HEK293T (cell line): ENCODE measurements around the gene R3HDM2.
"Not testable (repeated sequence)": the region's sequence is repeated elsewhere in the genome, so short reads cannot be mapped to it uniquely, and the experiment has no call there.

Source experiments
- CTCF ChIA-PET: fragments of 350-600 bp; formaldehyde crosslinking; extraction: SDS; loops from one replicate; lab custom pipeline; 2021; ENCODE audit warnings: antibody characterized with exemption, inconsistent platforms; lab: Yijun Ruan, JAX
- POLR2A ChIA-PET: fragments of 350-600 bp; formaldehyde crosslinking; extraction: SDS; loops from one replicate; lab custom pipeline; 2020; ENCODE audit warnings: antibody characterized with exemption, inconsistent platforms; lab: Yijun Ruan, JAX
- DNase-seq: peaks from one replicate; pipeline ENCODE4 v3.0.0; 2012; ENCODE audit warnings: mixed read lengths; ENCODE audit errors: extremely low spot score
- ARNT ChIP-seq: fragments of 450-650 bp; IDR thresholded peaks from 2 replicates; pipeline ENCODE4 v1.6.1; 2017; ENCODE audit warnings: mild to moderate bottlenecking
- BHLHE40 ChIP-seq: fragments of 450-650 bp; IDR thresholded peaks from 2 replicates; pipeline ENCODE4 v1.6.1; 2016; ENCODE audit warnings: mild to moderate bottlenecking, moderate library complexity, borderline replicate concordance
- CTBP1 ChIP-seq: fragments of 450-650 bp; IDR thresholded peaks from 2 replicates; pipeline ENCODE4 v1.6.1; 2016; ENCODE audit warnings: borderline replicate concordance
- ELF4 ChIP-seq: fragments of 450-650 bp; IDR thresholded peaks from 2 replicates; pipeline ENCODE4 v1.6.1; 2017; ENCODE audit warnings: antibody characterized with exemption
- FOXA1 ChIP-seq: fragments of 450-650 bp; IDR thresholded peaks from 2 replicates; pipeline ENCODE4 v1.6.1; 2016; ENCODE audit warnings: mild to moderate bottlenecking
- FOXK2 ChIP-seq: fragments of 450-650 bp; IDR thresholded peaks from 2 replicates; pipeline ENCODE4 v1.6.1; 2016; ENCODE audit warnings: mild to moderate bottlenecking
- FOXM1 ChIP-seq: fragments of 450-650 bp; IDR thresholded peaks from 2 replicates; pipeline ENCODE4 v1.6.1; 2017; ENCODE audit warnings: mild to moderate bottlenecking, borderline replicate concordance
- HDGF ChIP-seq: fragments of 450-650 bp; IDR thresholded peaks from 2 replicates; pipeline ENCODE4 v1.6.1; 2017; ENCODE audit warnings: antibody characterized with exemption, borderline replicate concordance
- L3MBTL2 ChIP-seq: fragments of 450-650 bp; conservative IDR thresholded peaks from 2 replicates; pipeline ENCODE4 v1.6.1; 2016; ENCODE audit warnings: mild to moderate bottlenecking
- LEF1 ChIP-seq: fragments of 450-650 bp; IDR thresholded peaks from 2 replicates; pipeline ENCODE4 v1.6.1; 2017; ENCODE audit warnings: mild to moderate bottlenecking, borderline replicate concordance
- NFRKB ChIP-seq: fragments of 450-650 bp; IDR thresholded peaks from 2 replicates; pipeline ENCODE4 v1.6.1; 2016; ENCODE audit warnings: mild to moderate bottlenecking, moderate library complexity
- SP1 ChIP-seq: fragments of 450-650 bp; IDR thresholded peaks from 2 replicates; pipeline ENCODE4 v1.6.1; 2017
- SUZ12 ChIP-seq: fragments of 450-650 bp; IDR thresholded peaks from 2 replicates; pipeline ENCODE4 v1.6.1; 2016; ENCODE audit warnings: mild to moderate bottlenecking
- TARDBP ChIP-seq: fragments of 450-650 bp; IDR thresholded peaks from 2 replicates; pipeline ENCODE4 v1.6.1; 2016
- ZNF384 ChIP-seq: fragments of 450-650 bp; IDR thresholded peaks from 2 replicates; pipeline ENCODE4 v1.6.1; 2016
- TF ChIP-seq, protein P1 (sequence below): fragments of 450-650 bp; IDR thresholded peaks from 2 replicates; pipeline ENCODE4 v1.6.1; 2016

Gene R3HDM2

GRCh38 chr12:57415088-57415487, 15.8 kb downstream of the R3HDM2 start:
- CTCF ChIA-PET = interaction anchor here (0.7 kb wide), 1 partner anchor 31 kb away, joined by 3 read pairs; no protein-coding TSS in a partner anchor
- DNase-seq = no peak

GRCh38 chr12:57414160-57414559, 16.7 kb downstream of the R3HDM2 start:
- DNase-seq, CTCF ChIA-PET, POLR2A ChIA-PET: not testable (repeated sequence)

More at GRCh38 chr12:57415088-57415487, 15.8 kb downstream of the R3HDM2 start:
- TF ChIP-seq SUZ12 (no peak), CTBP1 (no peak), L3MBTL2 (no peak), ARNT (no peak), ELF4 (no peak), BHLHE40 (no peak), FOXA1 (no peak)
- POLR2A ChIA-PET = no interaction called here

DNA sequence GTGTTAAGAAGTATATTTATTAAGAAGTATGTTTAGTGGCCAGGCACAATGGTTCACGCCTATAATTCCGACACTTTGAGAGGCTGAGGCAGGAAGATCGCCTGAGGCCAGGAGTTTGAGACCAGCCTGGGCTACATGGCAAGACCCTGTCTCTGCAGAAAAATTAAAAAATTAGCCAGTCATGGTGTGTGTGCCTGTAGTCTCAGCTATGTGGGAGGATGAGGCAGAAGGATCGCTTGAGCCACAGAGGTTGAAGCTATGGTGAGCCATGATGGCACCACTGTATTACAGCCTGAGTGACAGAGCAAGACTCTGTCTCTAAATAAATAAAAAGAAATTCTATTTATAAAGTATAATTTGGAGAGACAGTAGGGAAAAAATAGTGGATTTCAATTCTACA, 20.3 kb downstream of the R3HDM2 start:
- POLR2A ChIA-PET = interaction anchor here (1.3 to 1.5 kb wide), 2 partner anchors 8 to 19 kb away, joined by 4 to 6 read pairs; no protein-coding TSS in a partner anchor
- CTCF ChIA-PET = interaction anchor here (0.7 to 2.3 kb wide), 2 partner anchors 42 to 48 kb away, joined by 3 to 10 read pairs; no protein-coding TSS in a partner anchor
- TF ChIP-seq SUZ12 (no peak), SP1 (no peak), NFRKB (no peak), ZNF384 (no peak), BHLHE40 (no peak), HDGF (no peak), CTBP1 (no peak), FOXK2 (no peak)
- DNase-seq = no peak

GRCh38 chr12:57404966-57405640, 25.7 kb downstream of the R3HDM2 start:
- POLR2A ChIA-PET = interaction anchor here (0.5 to 1.1 kb wide), 2 partner anchors 54 to 126 kb away, joined by 3 to 4 read pairs; partner anchors contain the start of gene GLI1

GRCh38 chr12:57402156-57402555, 28.7 kb downstream of the R3HDM2 start:
- CTCF ChIA-PET = interaction anchor here (0.6 to 0.7 kb wide), 2 partner anchors 27 to 77 kb away, joined by 3 to 10 read pairs; no protein-coding TSS in a partner anchor
- POLR2A ChIA-PET = interaction anchor here (1.1 to 1.3 kb wide), 2 partner anchors 28 to 54 kb away, joined by 3 read pairs; no protein-coding TSS in a partner anchor
- DNase-seq = not testable (repeated sequence)

More at GRCh38 chr12:57404966-57405640, 25.7 kb downstream of the R3HDM2 start:
- no peak for DNase-seq
- CTCF ChIA-PET = interaction anchor here (1.3 kb wide), 1 partner anchor 47 kb away, joined by 3 read pairs; no protein-coding TSS in a partner anchor
- no peak for TF ChIP-seq LEF1
- no peak for TF ChIP-seq BHLHE40
- no peak for TF ChIP-seq FOXA1

- DNase-seq = no peak
- no peak for TF ChIP-seq FOXA1
- no peak for TF ChIP-seq FOXK2
- no peak for TF ChIP-seq ELF4
- TF ChIP-seq SUZ12 = no peak
- TF ChIP-seq, protein P1, sequence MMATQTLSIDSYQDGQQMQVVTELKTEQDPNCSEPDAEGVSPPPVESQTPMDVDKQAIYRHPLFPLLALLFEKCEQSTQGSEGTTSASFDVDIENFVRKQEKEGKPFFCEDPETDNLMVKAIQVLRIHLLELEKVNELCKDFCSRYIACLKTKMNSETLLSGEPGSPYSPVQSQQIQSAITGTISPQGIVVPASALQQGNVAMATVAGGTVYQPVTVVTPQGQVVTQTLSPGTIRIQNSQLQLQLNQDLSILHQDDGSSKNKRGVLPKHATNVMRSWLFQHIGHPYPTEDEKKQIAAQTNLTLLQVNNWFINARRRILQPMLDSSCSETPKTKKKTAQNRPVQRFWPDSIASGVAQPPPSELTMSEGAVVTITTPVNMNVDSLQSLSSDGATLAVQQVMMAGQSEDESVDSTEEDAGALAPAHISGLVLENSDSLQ = no peak
- no peak for TF ChIP-seq L3MBTL2
- TF ChIP-seq ARNT = no peak
- no peak for TF ChIP-seq BHLHE40
- TF ChIP-seq TARDBP = no peak
- TF ChIP-seq FOXM1 = no peak
- TF ChIP-seq NFRKB = no peak
- no peak for TF ChIP-seq ZNF384
- no peak for TF ChIP-seq LEF1
- TF ChIP-seq HDGF = no peak
- CTCF ChIA-PET = interaction anchor here (0.6 kb wide), 1 partner anchor 12 kb away, joined by 3 read pairs; no protein-coding TSS in a partner anchor
- POLR2A ChIA-PET = interaction anchor here (1.0 to 1.3 kb wide), 4 partner anchors 13 to 55 kb away, joined by 3 to 4 read pairs (median 3); no protein-coding TSS in a partner anchor
These were observed 29.7 kb downstream of the R3HDM2 start for GRCh38 chr12:57401165-57401564.

DNA sequence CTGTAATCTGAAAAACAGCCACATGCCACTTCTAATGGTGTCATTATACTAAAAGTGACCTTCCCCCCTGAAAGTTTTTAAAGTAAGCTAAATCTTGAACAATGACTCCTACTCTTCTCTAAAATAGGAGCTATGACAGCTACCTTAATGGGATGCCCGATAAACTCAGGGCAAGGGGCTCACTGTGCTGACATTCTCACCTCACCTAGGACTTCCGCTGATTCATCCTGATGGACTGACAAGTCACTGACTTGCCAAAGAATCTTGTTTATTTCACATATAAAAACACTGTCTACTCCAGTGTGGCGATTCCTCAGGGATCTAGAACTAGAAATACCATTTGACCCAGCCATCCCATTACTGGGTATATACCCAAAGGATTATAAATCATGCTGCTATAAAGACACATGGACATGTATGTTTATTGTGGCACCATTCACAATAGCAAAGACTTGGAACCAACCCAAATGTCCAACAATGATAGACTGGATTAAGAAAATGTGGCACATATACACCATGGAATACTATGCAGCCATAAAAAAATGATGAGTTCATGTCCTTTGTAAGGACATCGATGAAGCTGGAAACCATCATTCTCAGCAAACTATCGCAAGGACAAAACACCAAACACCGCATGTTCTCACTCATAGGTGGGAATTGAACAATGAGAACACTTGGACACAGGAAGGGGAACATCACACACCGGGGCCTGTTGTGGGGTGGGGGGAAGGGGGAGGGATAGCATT, 31.0 kb downstream of the R3HDM2 start:
- POLR2A ChIA-PET = interaction anchor here (1.0 kb wide), 1 partner anchor 54 kb away, joined by 4 read pairs; no protein-coding TSS in a partner anchor
- DNase-seq, CTCF ChIA-PET: not testable (repeated sequence)

GRCh38 chr12:57397441-57397840, 33.4 kb downstream of the R3HDM2 start:
- CTCF ChIA-PET = interaction anchor here (0.6 kb wide), 1 partner anchor 55 kb away, joined by 3 read pairs; no protein-coding TSS in a partner anchor
- no peak for DNase-seq
- POLR2A ChIA-PET = no interaction called here
- TF ChIP-seq FOXK2 = no peak
- TF ChIP-seq HDGF = no peak
- no peak for TF ChIP-seq FOXA1
- TF ChIP-seq NFRKB = no peak
- TF ChIP-seq SP1 = no peak
- TF ChIP-seq SUZ12 = no peak
